ENCODE data around the gene ADAMTS2.

The ADAMTS2 gene

DNA sequence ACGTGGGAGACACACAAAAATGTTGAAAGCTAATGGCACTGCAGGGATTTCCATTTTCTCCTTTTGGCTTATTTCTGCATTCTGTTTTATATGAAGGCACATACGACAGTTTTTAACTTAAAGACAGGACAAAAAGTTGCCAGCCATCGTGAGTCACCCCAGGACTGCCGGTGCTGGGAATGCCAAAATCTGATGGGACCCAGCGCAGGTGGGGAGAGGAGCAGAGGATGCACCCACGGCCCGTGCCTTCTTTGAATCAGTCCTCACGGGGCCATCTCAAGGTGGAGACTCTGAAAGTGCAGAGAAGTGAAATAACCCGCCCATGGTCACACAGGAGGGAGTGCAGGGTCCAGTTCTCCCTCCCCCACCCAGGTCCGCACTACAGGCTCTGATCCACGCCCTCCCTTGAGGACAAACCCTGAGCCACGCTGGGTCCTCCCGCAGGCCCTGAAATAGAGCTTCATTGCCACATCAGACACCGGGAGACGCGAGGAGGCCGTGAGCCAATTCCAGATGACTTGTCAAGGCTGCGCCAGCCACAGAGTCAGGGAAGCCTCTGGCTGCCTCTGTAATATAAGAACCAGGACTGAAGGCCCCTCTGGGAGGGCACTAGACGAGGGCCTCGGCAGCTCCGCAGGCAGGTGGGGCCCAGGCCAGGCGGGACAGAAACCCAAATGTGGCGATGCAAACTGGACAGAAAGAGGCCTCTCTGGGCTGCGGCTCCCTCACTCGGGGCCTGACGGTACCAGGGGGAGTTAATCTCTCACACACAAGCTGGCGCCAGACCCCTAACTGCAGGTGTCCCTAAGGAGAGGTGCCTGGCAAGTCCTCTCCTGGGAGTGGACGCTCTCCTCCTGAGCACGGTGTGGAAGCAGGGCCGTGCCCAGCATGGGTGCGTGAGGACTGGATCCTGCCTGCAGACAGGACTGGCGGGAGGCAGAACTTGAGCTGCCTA, 22.9 kb downstream of the ADAMTS2 start:
- TF ChIP-seq, protein P1, sequence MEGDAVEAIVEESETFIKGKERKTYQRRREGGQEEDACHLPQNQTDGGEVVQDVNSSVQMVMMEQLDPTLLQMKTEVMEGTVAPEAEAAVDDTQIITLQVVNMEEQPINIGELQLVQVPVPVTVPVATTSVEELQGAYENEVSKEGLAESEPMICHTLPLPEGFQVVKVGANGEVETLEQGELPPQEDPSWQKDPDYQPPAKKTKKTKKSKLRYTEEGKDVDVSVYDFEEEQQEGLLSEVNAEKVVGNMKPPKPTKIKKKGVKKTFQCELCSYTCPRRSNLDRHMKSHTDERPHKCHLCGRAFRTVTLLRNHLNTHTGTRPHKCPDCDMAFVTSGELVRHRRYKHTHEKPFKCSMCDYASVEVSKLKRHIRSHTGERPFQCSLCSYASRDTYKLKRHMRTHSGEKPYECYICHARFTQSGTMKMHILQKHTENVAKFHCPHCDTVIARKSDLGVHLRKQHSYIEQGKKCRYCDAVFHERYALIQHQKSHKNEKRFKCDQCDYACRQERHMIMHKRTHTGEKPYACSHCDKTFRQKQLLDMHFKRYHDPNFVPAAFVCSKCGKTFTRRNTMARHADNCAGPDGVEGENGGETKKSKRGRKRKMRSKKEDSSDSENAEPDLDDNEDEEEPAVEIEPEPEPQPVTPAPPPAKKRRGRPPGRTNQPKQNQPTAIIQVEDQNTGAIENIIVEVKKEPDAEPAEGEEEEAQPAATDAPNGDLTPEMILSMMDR (IDR thresholded peaks at IDR 0.05; ENCODE audit: low read depth, low read length): no peak
- H3K4me3 ChIP-seq (ENCODE audit: low read depth, low read length): no peak overlapping the region

GRCh38 chr5:179321206-179321987, 23.9 kb downstream of the ADAMTS2 start:
- no peak overlapping the region for H3K4me3 ChIP-seq (ENCODE audit: low read depth, low read length)
- TF ChIP-seq, protein P1 (IDR thresholded peaks at IDR 0.05; ENCODE audit: low read depth, low read length): no peak

DNA sequence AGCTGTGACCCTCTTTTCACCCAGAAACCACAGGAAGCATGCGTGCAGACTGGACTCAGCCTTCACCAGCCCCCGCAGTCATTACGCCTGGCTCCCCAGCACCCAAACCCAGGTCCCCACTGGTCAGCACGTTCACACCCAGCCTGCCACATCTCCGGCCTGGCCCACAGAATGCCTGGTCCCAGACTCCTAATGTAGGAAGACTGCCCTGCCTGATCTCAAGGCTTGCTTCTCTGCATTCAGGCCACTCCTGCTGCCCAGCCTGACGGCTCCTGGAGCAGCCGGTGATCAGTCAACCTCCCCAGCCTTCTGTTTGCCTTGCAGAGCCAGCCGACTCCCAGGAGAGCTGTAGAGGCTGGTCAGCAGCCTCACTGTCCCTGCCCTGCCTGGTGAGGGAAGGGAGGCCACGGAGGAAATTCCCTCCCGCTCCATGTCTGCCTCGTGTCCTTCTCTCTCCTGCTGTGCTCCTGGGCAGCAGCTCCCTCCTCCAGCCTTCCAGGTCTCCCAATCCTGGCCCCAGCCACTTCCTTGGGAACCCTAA, 25.4 kb downstream of the ADAMTS2 start:
- no peak overlapping the region for H3K4me3 ChIP-seq (ENCODE audit: low read depth, low read length)
- TF ChIP-seq, protein P1 (IDR thresholded peaks at IDR 0.05; ENCODE audit: low read depth, low read length): no peak

DNA sequence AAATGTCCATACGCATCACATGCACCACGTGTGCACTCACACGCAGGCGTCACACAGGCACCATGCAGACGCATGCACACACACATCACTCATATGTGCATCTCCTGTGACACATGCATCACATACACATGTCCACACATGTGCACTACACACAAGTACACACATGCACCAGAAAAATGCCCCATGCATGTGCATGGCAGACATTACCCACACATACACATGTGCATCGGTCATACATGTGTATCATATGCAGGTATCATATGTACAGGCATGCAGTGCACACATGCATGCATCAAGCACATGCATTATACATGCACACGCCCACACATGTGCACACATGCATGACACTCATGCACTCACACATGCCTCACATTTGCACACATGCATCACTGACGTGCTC, 26.1 kb downstream of the ADAMTS2 start:
- TF ChIP-seq, protein P1 (IDR thresholded peaks at IDR 0.05; ENCODE audit: low read depth, low read length): no peak
- H3K4me3 ChIP-seq (ENCODE audit: low read depth, low read length): no peak overlapping the region

- no peak overlapping the region for H3K4me3 ChIP-seq (ENCODE audit: low read depth, low read length)
- TF ChIP-seq, protein P1 (IDR thresholded peaks at IDR 0.05; ENCODE audit: low read depth, low read length): no peak
These were observed 26.9 kb downstream of the ADAMTS2 start for GRCh38 chr5:179318221-179318955.

- TF ChIP-seq, protein P1 (IDR thresholded peaks at IDR 0.05; ENCODE audit: low read depth, low read length): no peak
- H3K4me3 ChIP-seq (ENCODE audit: low read depth, low read length): no peak overlapping the region
These were observed 27.6 kb downstream of the ADAMTS2 start for GRCh38 chr5:179317411-179318220.

All from WI38 (cell line).